ENCODE data around the gene ZNF282.

- no peak for TF ChIP-seq EZH2 (IDR thresholded peaks at IDR 0.05; ENCODE audit: borderline replicate concordance, low read length)
- TF ChIP-seq CTCF (conservative IDR thresholded peaks at IDR 0.05 in 1 of 2, IDR thresholded peaks at IDR 0.05 in 1 of 2; ENCODE audit: extremely low read depth in 1 of 2, insufficient read depth in 1 of 2, low read depth in 1 of 2, low read length in 2 of 2): no peak
Observed at GRCh38 chr7:149166630-149167352, 28.6 kb upstream of the ZNF282 start.

Data from mammary epithelial cell (primary cell).